IMR-90 (cell line): ENCODE measurements around the gene KRTAP20-1. TPM values are rescaled to one million over a fixed set of nuclear protein-coding genes. Genes with fewer than 3 reads are reported as not detected.

Experiments used
- ATAC-seq: fragments of 200-7000 bp; cut with Tn5 transposase; 2 replicates; pipeline ENCODE4 v1.9.1; 2020; ENCODE audit warnings: low read depth, mild to moderate bottlenecking, moderate library complexity
- BruUV-seq: library from RNA; stranded (reverse); fragments of 400-500 nt; replicated peaks from 2 replicates; lab custom pipeline; 2021; lab: Mats Ljungman, UMichigan
- CTCF ChIA-PET: fragments of 300-600 bp; formaldehyde crosslinking; extraction: SDS; loops from one replicate; lab custom pipeline; 2021; ENCODE audit warnings: antibody characterized with exemption; lab: Yijun Ruan, JAX
- POLR2A ChIA-PET: fragments of 300-600 bp; sonication (Branson Sonifier 250); formaldehyde crosslinking; loops from one replicate; lab custom pipeline; 2022; ENCODE audit warnings: antibody characterized with exemption; ENCODE audit not compliant: unreplicated experiment; lab: Charles Lee
- DNase-seq: peaks from one replicate; pipeline ENCODE4 v3.0.0; 2013
- H2AFZ ChIP-seq: replicated peaks from 2 replicates; pipeline ENCODE3; 2013; ENCODE audit warnings: low read length, mild to moderate bottlenecking; ENCODE audit not compliant: poor library complexity
- H2AK5ac ChIP-seq: 2 replicates; pipeline ENCODE4 v1.6.1; 2013; ENCODE audit warnings: low read depth, low read length, inconsistent platforms
- H2AK9ac ChIP-seq: replicated peaks from 2 replicates; pipeline ENCODE3; 2013; ENCODE audit warnings: mild to moderate bottlenecking, low read depth, low read length, moderate library complexity; ENCODE audit not compliant: poor library complexity
- H2BK120ac ChIP-seq: 2 replicates; pipeline ENCODE4 v1.6.1; 2013; ENCODE audit warnings: low read depth, low read length, inconsistent platforms
- H2BK15ac ChIP-seq: 3 replicates; pipeline ENCODE4 v1.6.1; 2013; ENCODE audit warnings: low read depth, low read length, inconsistent platforms
- H2BK20ac ChIP-seq: 2 replicates; pipeline ENCODE4 v1.6.1; 2013; ENCODE audit warnings: low read depth, mild to moderate bottlenecking, inconsistent platforms, low read length, moderate library complexity
- H2BK5ac ChIP-seq: 2 replicates; pipeline ENCODE4 v1.6.1; 2013; ENCODE audit warnings: mild to moderate bottlenecking, low read depth, low read length, inconsistent platforms; ENCODE audit not compliant: poor library complexity, severe bottlenecking
- H3K14ac ChIP-seq: replicated peaks from 2 replicates; pipeline ENCODE4 v1.6.1; 2013; ENCODE audit warnings: low read depth, low read length, inconsistent platforms
- H3K18ac ChIP-seq: 2 replicates; pipeline ENCODE4 v1.6.1; 2013; ENCODE audit warnings: low read depth, low read length, control low read depth
- H3K23ac ChIP-seq: 2 replicates; pipeline ENCODE4 v1.6.1; 2013; ENCODE audit warnings: low read depth, low read length, inconsistent platforms
- H3K27ac ChIP-seq: 2 replicates; pipeline ENCODE4 v1.5.1; 2013; ENCODE audit warnings: mild to moderate bottlenecking, control low read depth, low read length; ENCODE audit not compliant: insufficient read depth
- H3K27me3 ChIP-seq: 2 replicates; pipeline ENCODE4 v1.6.1; 2013; ENCODE audit warnings: low read length; ENCODE audit not compliant: control insufficient read depth, insufficient read depth
- H3K36me3 ChIP-seq: 2 replicates; pipeline ENCODE4 v1.6.1; 2013; ENCODE audit warnings: low read length, mixed read lengths; ENCODE audit not compliant: control insufficient read depth, insufficient read depth
- H3K4ac ChIP-seq: 2 replicates; pipeline ENCODE4 v1.6.1; 2013; ENCODE audit warnings: low read depth, low read length, inconsistent platforms
- H3K4me1 ChIP-seq: 2 replicates; pipeline ENCODE4 v1.6.1; 2013; ENCODE audit warnings: low read length, mixed read lengths; ENCODE audit not compliant: control insufficient read depth, insufficient read depth
- H3K4me2 ChIP-seq: 2 replicates; pipeline ENCODE4 v1.6.1; 2013; ENCODE audit warnings: low read depth, mild to moderate bottlenecking, control low read depth, low read length, moderate library complexity
- H3K4me3 ChIP-seq: 2 replicates; pipeline ENCODE4 v1.5.1; 2013; ENCODE audit warnings: low read depth, mild to moderate bottlenecking, control low read depth, low read length, moderate library complexity; ENCODE audit not compliant: insufficient read depth
- H3K56ac ChIP-seq: 2 replicates; pipeline ENCODE4 v1.6.1; 2013; ENCODE audit warnings: low read length, inconsistent platforms; ENCODE audit not compliant: insufficient read depth; ENCODE audit errors: extremely low read depth
- H3K79me1 ChIP-seq, 2 experiments: 2 replicates each; pipeline ENCODE4 v1.6.1; 2013; ENCODE audit warnings: low read length in 2 of 2, inconsistent platforms in 1 of 2, low read depth in 1 of 2
- H3K9ac ChIP-seq: 2 replicates; pipeline ENCODE4 v1.6.1; 2013; ENCODE audit warnings: low read depth, low read length, control low read depth
- H3K9me1 ChIP-seq: 2 replicates; pipeline ENCODE4 v1.6.1; 2013; ENCODE audit warnings: low read length, inconsistent platforms; ENCODE audit not compliant: insufficient read depth
- H3K9me3 ChIP-seq: 2 replicates; pipeline ENCODE4 v1.6.1; 2013; ENCODE audit warnings: low read length; ENCODE audit not compliant: control insufficient read depth, insufficient read depth
- H4K20me1 ChIP-seq: 2 replicates; pipeline ENCODE4 v1.6.1; 2013; ENCODE audit warnings: low read length, inconsistent platforms; ENCODE audit not compliant: insufficient read depth
- H4K5ac ChIP-seq: 2 replicates; pipeline ENCODE4 v1.6.1; 2013; ENCODE audit warnings: mild to moderate bottlenecking, low read depth, low read length, control low read depth
- H4K8ac ChIP-seq, 2 experiments: 2 replicates each; pipeline ENCODE4 v1.6.1; 2013; ENCODE audit warnings: low read depth in 2 of 2, low read length in 2 of 2, control low read depth in 1 of 2, inconsistent platforms in 1 of 2
- H4K91ac ChIP-seq: 2 replicates; pipeline ENCODE4 v1.6.1; 2013; ENCODE audit warnings: low read depth, low read length, inconsistent platforms; ENCODE audit not compliant: insufficient read depth
- CEBPB ChIP-seq: IDR thresholded peaks from 2 replicates; pipeline ENCODE4 v1.6.1; 2012; ENCODE audit warnings: low read depth, low read length, improper control_type of control experiment
- MAFK ChIP-seq: IDR thresholded peaks from 2 replicates; pipeline ENCODE4 v1.6.1; 2012; ENCODE audit warnings: low read depth, low read length, improper control_type of control experiment
- MAZ ChIP-seq: IDR thresholded peaks from 2 replicates; pipeline ENCODE4 v1.6.1; 2012; ENCODE audit warnings: low read depth, mild to moderate bottlenecking, low read length, improper control_type of control experiment, moderate library complexity, borderline replicate concordance
- MXI1 ChIP-seq: IDR thresholded peaks from 2 replicates; pipeline ENCODE4 v1.6.1; 2012; ENCODE audit warnings: low read depth, mild to moderate bottlenecking, low read length, moderate library complexity, borderline replicate concordance
- POLR2A ChIP-seq: IDR thresholded peaks from 2 replicates; pipeline ENCODE4 v1.6.1; 2012; ENCODE audit warnings: mild to moderate bottlenecking, low read depth, low read length
- RCOR1 ChIP-seq: IDR thresholded peaks from 2 replicates; pipeline ENCODE4 v1.6.1; 2012; ENCODE audit warnings: mild to moderate bottlenecking, low read length, improper control_type of control experiment; ENCODE audit not compliant: insufficient replicate concordance
- SMC3 ChIP-seq: fragments of 150-350 bp; IDR thresholded peaks from 2 replicates; pipeline ENCODE4 v1.6.1; 2016; ENCODE audit warnings: low read depth, mild to moderate bottlenecking, antibody characterized with exemption, low read length, moderate library complexity
- USF2 ChIP-seq: fragments of 150-350 bp; IDR thresholded peaks from 2 replicates; pipeline ENCODE4 v1.6.1; 2017; ENCODE audit warnings: mild to moderate bottlenecking, antibody characterized with exemption, low read length, low read depth
- WGBS, 2 experiments: methylation state at CpG; one replicate each; pipeline versions ENCODE4 v1.1.5 to v1.1.7; 2013; ENCODE audit warnings: missing lambda C conversion rate in 2 of 2; ENCODE audit not compliant: insufficient read length in 1 of 2; ENCODE audit errors: extremely low coverage in 2 of 2; 5-methylcytosine and 5-hydroxymethylcytosine counted together
- dilution Hi-C: fragments of 300-500 bp; cut with HindIII; formaldehyde crosslinking; loops from one replicate; pipeline ENCODE4 v1.14.3; 2018; ENCODE audit warnings: low sequenced_read_pairs; ENCODE audit not compliant: unreplicated experiment
- in situ Hi-C: fragments of 300-500 bp; cut with MboI; formaldehyde crosslinking; loops from 3 replicates; pipeline ENCODE4 v1.14.3; 2019; ENCODE audit warnings: low sequenced_read_pairs, inconsistent platforms, mixed read lengths
- intact Hi-C: fragments of 100-400 bp; cut with micrococcal nuclease; formaldehyde crosslinking; loops from 2 replicates; pipeline ENCODE4 v1.10.0; 2022
- polyA plus RNA-seq, 3 experiments: library from polyadenylated mRNA; depleted of rRNA; stranded (reverse); fragments of >200 nt; gene quantifications; 2 replicates each; pipeline ENCODE4 v1.2.3, GENCODE V29; 2012; ENCODE audit warnings: low replicate concordance in 1 of 3
- total RNA-seq: library from RNA; depleted of rRNA; stranded (reverse); fragments of >200 nt; gene quantifications from 2 replicates; pipeline ENCODE4 v1.2.3, GENCODE V29; 2012

Gene KRTAP20-1
- total and polyA plus RNA-seq, 2 of the 4 experiments (the other 2 are of a cell fraction), result not detected

- Histone ChIP-seq H2AK9ac (no peak within 1 kb of the TSS), H2BK15ac (no peak within 1 kb of the TSS), H3K4me1 (no peaks in the 10 kb centered on the region), H3K27ac (no peak within 1 kb of the TSS), H2BK120ac (no peak within 1 kb of the TSS), H2BK20ac (no peak within 1 kb of the TSS), H2AFZ (no peak within 1 kb of the TSS), H3K9ac (no peak within 1 kb of the TSS), H3K23ac (no peak within 1 kb of the TSS), H4K20me1 (no peaks in the 10 kb centered on the region), H3K36me3 (no peaks in the 10 kb centered on the region), H3K4me3 (no peak within 1 kb of the TSS), H3K18ac (no peak within 1 kb of the TSS), H3K4ac (no peak within 1 kb of the TSS), H4K5ac (no peak within 1 kb of the TSS), H3K27me3 (no peaks in the 10 kb centered on the region), H3K79me1 (no peaks in the 10 kb centered on the region), H2BK5ac (no peak within 1 kb of the TSS), H4K91ac (no peak within 1 kb of the TSS), H3K9me3 (peaks cover 9% of the 10 kb centered on the region), H3K56ac (no peak within 1 kb of the TSS), H3K14ac (no peak within 1 kb of the TSS), H3K4me2 (no peak within 1 kb of the TSS), H2AK5ac (no peak within 1 kb of the TSS), H3K9me1 (no peaks in the 10 kb centered on the region), H4K8ac (no peak within 1 kb of the TSS)
- intact Hi-C loops, result no loop called here
- in situ Hi-C loops, result no loop called here
- dilution Hi-C loops, result no loop called here
- BruUV-seq, result no TSS peak
- WGBS, 2 experiments, result 80% methylated on average over 1 of the region's 6 CpGs; no CpG with 5 or more reads in 1 of the 2 experiments
- no peak for ATAC-seq
- POLR2A ChIA-PET, result no interaction called here
- CTCF ChIA-PET, result no interaction called here
- no peak for DNase-seq
- TF ChIP-seq RCOR1 (no peak), POLR2A (no peak), USF2 (no peak), SMC3 (no peak), MAZ (no peak), MAFK (no peak), MXI1 (no peak), CEBPB (no peak)
Observed at GRCh38 chr21:30598802-30599201, 17.4 kb upstream of the KRTAP20-1 start, which contains the start of gene KRTAP6-2. KRTAP6-2 (minus strand) TSS chr21:30598902; CDS start chr21:30598874, 28 bp downstream.
